ENCODE measurements around the gene ARL5C.

GRCh38 chr17:39126436-39126835 lies 39.5 kb downstream of the ARL5C start:
- TF ChIP-seq HOXA7 (CRISPR knock-in tag; IDR thresholded peaks at IDR 0.05; ENCODE audit: borderline replicate concordance) (no peak), ZNF335 (tag by site-specific recombination; conservative IDR thresholded peaks at IDR 0.05) (no peak), ZNF639 (tag by site-specific recombination; IDR thresholded peaks at IDR 0.05) (no peak)
- TF ChIP-seq, protein P1, sequence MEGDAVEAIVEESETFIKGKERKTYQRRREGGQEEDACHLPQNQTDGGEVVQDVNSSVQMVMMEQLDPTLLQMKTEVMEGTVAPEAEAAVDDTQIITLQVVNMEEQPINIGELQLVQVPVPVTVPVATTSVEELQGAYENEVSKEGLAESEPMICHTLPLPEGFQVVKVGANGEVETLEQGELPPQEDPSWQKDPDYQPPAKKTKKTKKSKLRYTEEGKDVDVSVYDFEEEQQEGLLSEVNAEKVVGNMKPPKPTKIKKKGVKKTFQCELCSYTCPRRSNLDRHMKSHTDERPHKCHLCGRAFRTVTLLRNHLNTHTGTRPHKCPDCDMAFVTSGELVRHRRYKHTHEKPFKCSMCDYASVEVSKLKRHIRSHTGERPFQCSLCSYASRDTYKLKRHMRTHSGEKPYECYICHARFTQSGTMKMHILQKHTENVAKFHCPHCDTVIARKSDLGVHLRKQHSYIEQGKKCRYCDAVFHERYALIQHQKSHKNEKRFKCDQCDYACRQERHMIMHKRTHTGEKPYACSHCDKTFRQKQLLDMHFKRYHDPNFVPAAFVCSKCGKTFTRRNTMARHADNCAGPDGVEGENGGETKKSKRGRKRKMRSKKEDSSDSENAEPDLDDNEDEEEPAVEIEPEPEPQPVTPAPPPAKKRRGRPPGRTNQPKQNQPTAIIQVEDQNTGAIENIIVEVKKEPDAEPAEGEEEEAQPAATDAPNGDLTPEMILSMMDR (tag by site-specific recombination; IDR thresholded peaks at IDR 0.05) = no peak
